ENCODE data around the gene RAF1.

GRCh38 chr3:12556314-12556689 is 107.6 kb downstream of the RAF1 start:
- TF ChIP-seq, protein P1, sequence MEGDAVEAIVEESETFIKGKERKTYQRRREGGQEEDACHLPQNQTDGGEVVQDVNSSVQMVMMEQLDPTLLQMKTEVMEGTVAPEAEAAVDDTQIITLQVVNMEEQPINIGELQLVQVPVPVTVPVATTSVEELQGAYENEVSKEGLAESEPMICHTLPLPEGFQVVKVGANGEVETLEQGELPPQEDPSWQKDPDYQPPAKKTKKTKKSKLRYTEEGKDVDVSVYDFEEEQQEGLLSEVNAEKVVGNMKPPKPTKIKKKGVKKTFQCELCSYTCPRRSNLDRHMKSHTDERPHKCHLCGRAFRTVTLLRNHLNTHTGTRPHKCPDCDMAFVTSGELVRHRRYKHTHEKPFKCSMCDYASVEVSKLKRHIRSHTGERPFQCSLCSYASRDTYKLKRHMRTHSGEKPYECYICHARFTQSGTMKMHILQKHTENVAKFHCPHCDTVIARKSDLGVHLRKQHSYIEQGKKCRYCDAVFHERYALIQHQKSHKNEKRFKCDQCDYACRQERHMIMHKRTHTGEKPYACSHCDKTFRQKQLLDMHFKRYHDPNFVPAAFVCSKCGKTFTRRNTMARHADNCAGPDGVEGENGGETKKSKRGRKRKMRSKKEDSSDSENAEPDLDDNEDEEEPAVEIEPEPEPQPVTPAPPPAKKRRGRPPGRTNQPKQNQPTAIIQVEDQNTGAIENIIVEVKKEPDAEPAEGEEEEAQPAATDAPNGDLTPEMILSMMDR (IDR thresholded peaks at IDR 0.05): no peak
- no peak for TF ChIP-seq POLR2AphosphoS5 (IDR thresholded peaks at IDR 0.05)
- TF ChIP-seq POLR2A (IDR thresholded peaks at IDR 0.05): no peak
